Trophoblast cell (in vitro differentiated cells and primary cell): ENCODE results near the gene TBC1D13.
"Not testable (repeated sequence)": the region's sequence is repeated elsewhere in the genome, so short reads cannot be mapped to it uniquely, and the experiment has no call there.

Experiments
- DNase-seq, 2 donors: peaks; one replicate each; pipeline ENCODE4 v3.0.0-alpha.2; 2016
- H2AFZ ChIP-seq: 2 replicates; pipeline ENCODE4 v1.6.1; 2013; ENCODE audit warnings: low read length, moderate library complexity, mild to moderate bottlenecking; ENCODE audit not compliant: insufficient read depth, poor library complexity
- H2AK5ac ChIP-seq: 2 replicates; pipeline ENCODE4 v1.6.1; 2013; ENCODE audit warnings: mild to moderate bottlenecking, low read length
- H2BK120ac ChIP-seq: 2 replicates; pipeline ENCODE4 v1.6.1; 2013; ENCODE audit warnings: low read length, mild to moderate bottlenecking, moderate library complexity; ENCODE audit not compliant: insufficient read depth, poor library complexity
- H2BK12ac ChIP-seq: 2 replicates; pipeline ENCODE4 v1.6.1; 2013; ENCODE audit warnings: mild to moderate bottlenecking, low read length, moderate library complexity
- H2BK5ac ChIP-seq: 2 replicates; pipeline ENCODE4 v1.6.1; 2013; ENCODE audit warnings: low read length, low read depth, moderate library complexity, mild to moderate bottlenecking; ENCODE audit not compliant: poor library complexity
- H3K14ac ChIP-seq: 2 replicates; pipeline ENCODE4 v1.6.1; 2013; ENCODE audit warnings: mild to moderate bottlenecking, low read length
- H3K18ac ChIP-seq: 2 replicates; pipeline ENCODE4 v1.6.1; 2013; ENCODE audit warnings: mild to moderate bottlenecking, low read length
- H3K23ac ChIP-seq: 2 replicates; pipeline ENCODE4 v1.6.1; 2013; ENCODE audit warnings: low read length
- H3K27ac ChIP-seq: 2 replicates; pipeline ENCODE4 v1.5.1; 2013; ENCODE audit warnings: low read depth, mild to moderate bottlenecking, inconsistent platforms, low read length, moderate library complexity
- H3K27me3 ChIP-seq: 2 replicates; pipeline ENCODE4 v1.6.1; 2013; ENCODE audit warnings: inconsistent platforms, mild to moderate bottlenecking, low read length, moderate library complexity; ENCODE audit not compliant: insufficient read depth
- H3K36me3 ChIP-seq, 2 experiments: 1 replicate in 1 of 2; 2 replicates in 1 of 2; pipeline ENCODE4 v1.6.1; 2013; ENCODE audit warnings: low read length in 2 of 2, mild to moderate bottlenecking in 2 of 2, moderate library complexity in 1 of 2; ENCODE audit not compliant: insufficient read depth in 2 of 2, control insufficient read depth in 1 of 2
- H3K4ac ChIP-seq: 2 replicates; pipeline ENCODE4 v1.6.1; 2013; ENCODE audit warnings: low read depth, mild to moderate bottlenecking, low read length, moderate library complexity
- H3K4me1 ChIP-seq, 2 experiments: 1 replicate in 1 of 2; 2 replicates in 1 of 2; pipeline ENCODE4 v1.6.1; 2013; ENCODE audit warnings: low read length in 2 of 2, mild to moderate bottlenecking in 2 of 2, moderate library complexity in 1 of 2; ENCODE audit not compliant: insufficient read depth in 2 of 2, control insufficient read depth in 1 of 2
- H3K4me2 ChIP-seq: 2 replicates; pipeline ENCODE4 v1.6.1; 2013; ENCODE audit warnings: inconsistent platforms, mild to moderate bottlenecking, low read length, moderate library complexity
- H3K4me3 ChIP-seq: 2 replicates; pipeline ENCODE4 v1.5.1; 2013; ENCODE audit warnings: mild to moderate bottlenecking, low read depth, low read length, inconsistent platforms
- H3K79me1 ChIP-seq: one replicate; pipeline ENCODE4 v1.6.1; 2013; ENCODE audit warnings: low read length
- H3K79me2 ChIP-seq: 2 replicates; pipeline ENCODE4 v1.6.1; 2013; ENCODE audit warnings: low read length, mild to moderate bottlenecking; ENCODE audit not compliant: control insufficient read depth, insufficient read depth, poor library complexity
- H3K9ac ChIP-seq: 2 replicates; pipeline ENCODE4 v1.6.1; 2013; ENCODE audit warnings: mild to moderate bottlenecking, low read length
- H3K9me3 ChIP-seq: 2 replicates; pipeline ENCODE4 v1.6.1; 2013; ENCODE audit warnings: low read depth, mild to moderate bottlenecking, control low read depth, inconsistent platforms, low read length; ENCODE audit not compliant: insufficient read depth
- H4K12ac ChIP-seq: 2 replicates; pipeline ENCODE4 v1.6.1; 2013; ENCODE audit warnings: low read depth, mild to moderate bottlenecking, low read length, moderate library complexity
- H4K8ac ChIP-seq: 2 replicates; pipeline ENCODE4 v1.6.1; 2013; ENCODE audit warnings: low read depth, mild to moderate bottlenecking, low read length, moderate library complexity
- H4K91ac ChIP-seq: one replicate; pipeline ENCODE4 v1.6.1; 2013; ENCODE audit warnings: low read depth, mild to moderate bottlenecking, low read length, moderate library complexity
- WGBS: extraction: QIAGEN DNeasy Blood & Tissue Kit; methylation state at CpG from one replicate; pipeline ENCODE4 v1.1.7; 2013; ENCODE audit warnings: missing lambda C conversion rate; ENCODE audit not compliant: insufficient read length, insufficient coverage; ENCODE audit errors: extremely low coverage; 5-methylcytosine and 5-hydroxymethylcytosine counted together

Gene TBC1D13

DNA sequence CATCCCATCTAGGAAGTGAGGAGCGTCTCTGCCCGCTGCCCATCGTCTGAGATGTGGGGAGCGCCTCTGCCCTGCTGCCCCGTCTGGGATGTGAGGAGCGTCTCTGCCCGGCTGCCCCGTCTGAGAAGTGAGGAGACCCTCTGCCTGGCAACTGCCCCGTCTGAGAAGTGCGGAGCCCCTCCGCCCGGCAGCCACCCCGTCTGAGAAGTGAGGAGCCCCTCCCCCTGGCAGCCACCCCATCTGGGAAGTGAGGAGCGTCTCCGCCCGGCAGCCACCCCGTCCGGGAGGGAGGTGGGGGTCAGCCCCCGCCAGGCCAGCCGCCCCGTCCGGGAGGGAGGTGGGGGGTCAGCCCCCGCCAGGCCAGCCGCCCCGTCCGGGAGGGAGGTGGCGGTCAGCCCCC, 7.0 kb upstream of the TBC1D13 start:
- H3K9ac ChIP-seq, H3K27me3 ChIP-seq, H3K23ac ChIP-seq, H3K18ac ChIP-seq, H3K79me2 ChIP-seq, H3K79me1 ChIP-seq, H2BK5ac ChIP-seq, H3K4me1 ChIP-seq, DNase-seq, H3K4ac ChIP-seq, H3K36me3 ChIP-seq, H2AFZ ChIP-seq, H2AK5ac ChIP-seq, H3K4me2 ChIP-seq, H2BK120ac ChIP-seq, H2BK12ac ChIP-seq, H3K4me3 ChIP-seq, H3K14ac ChIP-seq, H3K27ac ChIP-seq, H4K91ac ChIP-seq, H3K9me3 ChIP-seq, H4K8ac ChIP-seq, H4K12ac ChIP-seq: not testable (repeated sequence)
- WGBS: no CpG with 5 or more reads among the region's 27 CpGs

DNA sequence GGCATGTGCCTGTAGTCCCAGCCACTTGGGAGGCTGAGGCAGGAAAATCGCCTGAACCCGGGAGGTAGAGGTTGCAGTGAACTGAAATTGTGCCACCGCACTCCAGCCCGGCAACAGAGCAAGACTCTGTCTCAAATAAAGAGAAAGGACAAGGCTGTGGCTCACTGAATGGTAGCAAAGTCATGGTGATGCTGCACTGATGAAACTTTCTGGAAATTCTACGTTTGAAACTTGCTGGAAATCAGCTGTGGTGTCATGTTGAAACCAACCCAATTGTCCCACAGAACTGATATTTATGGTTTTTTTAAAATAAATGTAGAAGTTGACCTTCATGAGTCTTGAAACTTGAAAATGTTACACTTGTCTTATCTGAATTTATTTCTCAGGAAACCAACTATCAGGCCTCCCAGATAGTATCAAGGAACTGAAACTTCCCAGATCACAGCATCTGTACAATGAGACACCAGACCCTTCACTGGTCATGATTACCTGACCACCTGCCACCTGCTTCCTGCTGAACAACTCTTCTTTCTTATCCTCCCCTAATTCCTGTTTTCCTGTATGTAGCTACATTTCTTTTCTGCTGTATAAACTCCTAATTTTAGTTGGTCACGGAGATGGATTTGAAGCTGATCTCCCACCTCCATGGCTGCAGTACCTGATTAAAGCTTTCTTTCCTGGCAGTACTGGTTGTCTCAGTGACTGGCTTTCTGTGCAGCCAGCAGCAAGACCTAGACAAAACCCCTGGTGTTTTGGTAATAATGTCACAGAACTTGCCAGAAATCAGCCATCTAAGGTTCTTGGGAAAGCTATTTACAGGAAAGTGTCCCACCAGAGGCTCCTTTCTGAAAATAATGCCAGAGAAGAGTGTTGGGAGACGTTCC, 5.6 kb upstream of the TBC1D13 start:
- Histone ChIP-seq H3K79me2 (no peaks in the 10 kb centered on the region), H4K91ac (no peak overlapping the region), H3K4ac (no peak overlapping the region), H3K18ac (no peak overlapping the region), H2BK5ac (no peak overlapping the region), H3K14ac (no peak overlapping the region), H3K27me3 (no peaks in the 10 kb centered on the region), H2AFZ (no peak overlapping the region), H3K27ac (no peak overlapping the region), H3K79me1 (no peaks in the 10 kb centered on the region), H3K9me3 (peaks cover 3% of the 10 kb centered on the region), H3K4me3 (no peak overlapping the region), H2BK120ac (no peak overlapping the region), H2BK12ac (no peak overlapping the region), H3K36me3 (no peaks in the 10 kb centered on the region), H3K9ac (no peak overlapping the region), H4K12ac (peak overlapping the region; percentile 54), H3K23ac (no peak overlapping the region), H2AK5ac (no peak overlapping the region), H3K4me2 (no peak overlapping the region), H4K8ac (no peak overlapping the region), H3K4me1 (peaks cover 3 to 4% of the 10 kb centered on the region in 2 experiments)
- DNase-seq: no peak
- no CpG with 5 or more reads among the region's 7 CpGs for WGBS

DNA sequence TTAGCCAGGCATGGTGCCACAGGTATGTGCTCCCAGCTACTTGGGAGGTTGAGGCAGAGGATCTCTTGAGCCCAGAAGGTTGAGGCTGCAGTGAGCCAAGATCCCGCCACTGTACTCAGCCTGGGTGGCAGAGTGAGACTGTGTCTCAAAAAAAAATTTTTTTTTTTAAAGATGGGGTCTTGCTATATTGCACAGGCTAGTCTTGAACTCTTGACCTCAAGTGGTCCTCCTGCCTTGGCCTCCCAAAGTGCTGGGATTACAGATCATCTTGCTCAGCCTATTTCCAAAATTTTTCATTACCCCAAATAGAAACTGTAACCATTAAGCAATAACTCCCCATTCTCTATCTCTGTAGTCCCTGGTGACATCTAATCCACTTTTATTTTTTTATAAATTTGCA, 4.4 kb upstream of the TBC1D13 start:
- WGBS: no CpG with 5 or more reads among the region's 1 CpG

DNA sequence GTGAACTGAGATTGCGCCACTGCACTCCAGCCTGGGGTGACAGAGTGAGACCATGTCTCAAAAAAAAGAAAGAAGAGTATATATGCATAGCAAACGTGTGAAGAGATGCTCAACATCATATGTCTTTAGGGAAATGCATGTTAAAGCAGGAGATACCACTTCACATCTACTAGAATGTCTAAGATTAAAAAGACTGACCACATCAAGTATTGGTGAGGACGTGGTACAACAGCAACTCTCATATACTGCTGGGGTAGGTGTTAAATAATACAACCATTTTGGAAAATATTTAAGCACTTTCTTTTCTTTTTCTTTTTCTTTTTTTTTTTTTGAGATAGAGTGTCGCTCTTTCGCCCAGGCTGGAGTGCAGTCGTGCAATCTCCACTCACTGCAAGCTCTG, 1.6 kb upstream of the TBC1D13 start:
- Histone ChIP-seq H3K14ac (no peak overlapping the region), H3K4me3 (no peak overlapping the region), H3K4me1 (peaks cover 8 to 9% of the 10 kb centered on the region in 2 experiments), H3K23ac (no peak overlapping the region), H4K91ac (no peak overlapping the region), H3K9ac (no peak overlapping the region), H2BK12ac (no peak overlapping the region), H3K18ac (no peak overlapping the region), H3K36me3 (peaks cover 5 to 6% of the 10 kb centered on the region in 2 experiments), H3K27me3 (no peaks in the 10 kb centered on the region), H3K27ac (no peak overlapping the region), H2AK5ac (no peak overlapping the region), H3K4me2 (no peak overlapping the region), H4K12ac (no peak overlapping the region), H3K79me2 (peaks cover 3% of the 10 kb centered on the region), H4K8ac (no peak overlapping the region), H3K9me3 (no peaks in the 10 kb centered on the region), H2BK5ac (no peak overlapping the region), H2BK120ac (no peak overlapping the region), H3K79me1 (peaks cover 4% of the 10 kb centered on the region), H3K4ac (no peak overlapping the region), H2AFZ (no peak overlapping the region)
- no peak for DNase-seq
- WGBS: no CpG with 5 or more reads among the region's 6 CpGs

More for the DNA sequence above, 4.4 kb upstream of the TBC1D13 start:
- no peak overlapping the region for H3K14ac ChIP-seq
- no peak overlapping the region for H3K27ac ChIP-seq
- H3K9me3 ChIP-seq: peaks cover 3% of the 10 kb centered on the region
- H3K79me1 ChIP-seq: peaks cover 4% of the 10 kb centered on the region
- no peak overlapping the region for H2AK5ac ChIP-seq
- H3K9ac ChIP-seq: no peak overlapping the region
- no peak overlapping the region for H3K4me2 ChIP-seq
- peaks cover 3% of the 10 kb centered on the region for H3K79me2 ChIP-seq
- H2AFZ ChIP-seq: no peak overlapping the region
- H3K4ac ChIP-seq: no peak overlapping the region
- H3K4me1 ChIP-seq: peaks cover 3 to 4% of the 10 kb centered on the region in 2 experiments
- H3K27me3 ChIP-seq: no peaks in the 10 kb centered on the region
- no peak overlapping the region for H3K18ac ChIP-seq
- DNase-seq: no peak
- no peak overlapping the region for H4K12ac ChIP-seq
- no peaks in the 10 kb centered on the region for H3K36me3 ChIP-seq
- H2BK120ac ChIP-seq: no peak overlapping the region
- H4K91ac ChIP-seq: no peak overlapping the region
- H2BK5ac ChIP-seq: no peak overlapping the region
- H3K23ac ChIP-seq: no peak overlapping the region
- H2BK12ac ChIP-seq: no peak overlapping the region
- no peak overlapping the region for H4K8ac ChIP-seq
- H3K4me3 ChIP-seq: no peak overlapping the region
